GM19035 (cell line): Measurements from ENCODE around the gene FAM234B.
"Not testable (repeated sequence)": the region's sequence is repeated elsewhere in the genome, so short reads cannot be mapped to it uniquely, and the experiment has no call there.

Experiments
- ATAC-seq: cut with Tn5 transposase; IDR thresholded peaks from one replicate; pipeline ENCODE4 v1.9.1; 2021; ENCODE audit not compliant: unreplicated experiment

Gene FAM234B

GRCh38 chr12:13022851-13023271, 21.3 kb upstream of the FAM234B start:
- no peak for ATAC-seq

DNA sequence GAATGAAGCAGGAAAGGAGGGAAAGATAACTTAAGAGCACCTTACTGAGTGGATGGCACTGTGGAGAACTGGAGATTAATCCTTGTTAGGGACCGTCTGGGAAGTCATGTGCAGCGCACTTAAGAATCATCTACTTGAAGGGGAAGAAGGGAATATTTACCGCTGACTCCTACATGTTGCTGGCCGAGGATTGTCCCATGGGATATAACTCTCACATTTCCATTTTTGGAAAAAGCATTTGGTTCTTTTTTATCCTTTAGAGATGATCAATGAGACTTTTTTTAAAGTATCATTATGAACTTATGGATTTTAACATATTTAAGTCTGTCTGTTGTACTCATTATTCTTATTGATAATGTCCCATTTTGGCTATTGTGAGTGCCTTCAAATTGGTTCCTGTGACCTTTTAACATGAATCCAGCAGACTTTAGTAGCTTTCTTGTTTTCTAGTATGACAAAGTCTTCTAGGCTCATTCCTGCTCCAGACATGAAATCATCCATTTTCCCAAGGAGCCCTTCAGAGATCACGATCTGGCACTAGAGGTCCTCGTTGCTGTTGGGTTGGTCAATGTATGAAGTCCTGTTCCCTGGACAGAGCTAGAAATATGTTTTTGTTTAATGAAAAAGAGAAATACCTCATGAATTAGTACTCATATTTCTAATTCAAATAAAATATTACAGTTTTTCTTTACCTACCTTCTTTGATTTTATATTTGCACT, 20.2 kb upstream of the FAM234B start:
- no peak for ATAC-seq

GRCh38 chr12:13024531-13024916, 19.7 kb upstream of the FAM234B start:
- ATAC-seq: no peak

DNA sequence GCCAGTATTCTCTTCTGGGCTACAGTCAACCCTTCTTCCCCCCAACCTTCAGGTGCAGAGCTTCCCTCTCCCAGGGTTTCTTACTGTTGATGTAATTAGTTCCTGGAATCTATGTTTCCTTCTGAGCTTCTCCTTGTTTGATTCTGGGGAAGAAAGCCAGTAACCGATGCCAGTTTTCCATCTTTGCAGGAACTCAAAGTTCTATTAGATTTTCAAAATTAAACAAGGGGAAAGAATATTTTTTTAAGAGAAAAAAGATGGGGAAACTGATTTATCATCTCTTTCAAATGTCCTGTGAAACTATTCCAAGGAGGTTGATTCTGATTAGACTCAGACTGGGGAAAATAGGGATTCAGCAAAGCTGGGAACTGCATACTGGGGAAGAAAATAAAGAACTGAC, 17.9 kb upstream of the FAM234B start:
- no peak for ATAC-seq

GRCh38 chr12:13027032-13027431, 17.1 kb upstream of the FAM234B start:
- ATAC-seq: no peak

DNA sequence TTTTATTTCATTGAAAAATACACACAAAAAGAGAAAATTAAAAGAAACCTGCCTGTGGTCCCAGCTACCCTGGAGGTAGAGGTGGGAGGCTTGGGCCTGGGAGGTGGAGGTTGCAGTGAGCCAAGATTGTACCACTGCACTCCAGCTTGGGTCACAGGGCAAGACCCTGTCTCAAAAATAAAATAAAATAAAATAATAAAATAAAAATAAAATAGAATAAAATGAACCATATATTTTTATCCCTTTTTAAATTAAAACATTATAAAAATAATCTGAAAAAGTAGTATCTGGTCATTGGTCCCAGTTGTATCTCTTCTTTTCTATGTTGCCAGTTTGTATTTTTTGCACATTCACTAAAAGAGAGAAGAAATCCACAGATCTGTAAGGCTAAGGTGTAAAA, 16.7 kb upstream of the FAM234B start:
- ATAC-seq: no peak

DNA sequence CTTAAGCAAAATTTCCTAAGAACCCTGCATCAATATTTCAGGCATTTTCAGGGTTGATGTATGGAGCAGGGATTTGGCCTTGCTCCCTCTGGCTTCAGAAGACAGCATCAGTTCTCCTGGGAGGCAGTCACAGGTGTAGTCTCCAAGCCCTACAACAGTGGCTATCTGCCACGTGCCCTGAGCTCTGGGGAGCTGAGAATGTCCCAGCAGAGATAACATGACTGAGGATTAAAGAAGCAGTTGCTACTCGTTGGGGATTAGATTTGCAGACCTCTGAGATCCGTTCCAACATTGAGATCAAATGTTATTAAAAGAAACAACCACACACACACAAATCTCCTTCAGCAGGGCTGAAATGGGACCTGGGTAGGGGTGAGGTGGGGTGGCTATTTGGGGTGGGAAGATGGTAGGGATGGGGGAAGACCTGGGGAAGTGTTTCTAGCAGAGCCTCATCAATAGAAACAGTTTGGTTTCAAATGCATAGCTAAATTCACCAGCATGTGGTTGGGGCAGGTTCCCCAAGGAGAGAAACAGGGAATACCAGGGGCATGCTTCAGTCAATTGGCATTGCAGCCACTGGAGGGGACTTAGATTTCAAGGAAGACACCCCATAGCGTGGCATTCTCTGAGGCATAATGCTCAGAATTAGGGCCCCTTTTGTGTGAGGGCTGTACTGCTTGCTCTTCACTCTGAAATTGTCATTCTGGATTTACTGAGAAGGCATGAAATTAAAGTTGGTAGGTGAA, 15.2 kb upstream of the FAM234B start:
- no peak for ATAC-seq

- ATAC-seq: no peak
Measured at GRCh38 chr12:13030541-13031291, 13.5 kb upstream of the FAM234B start.

DNA sequence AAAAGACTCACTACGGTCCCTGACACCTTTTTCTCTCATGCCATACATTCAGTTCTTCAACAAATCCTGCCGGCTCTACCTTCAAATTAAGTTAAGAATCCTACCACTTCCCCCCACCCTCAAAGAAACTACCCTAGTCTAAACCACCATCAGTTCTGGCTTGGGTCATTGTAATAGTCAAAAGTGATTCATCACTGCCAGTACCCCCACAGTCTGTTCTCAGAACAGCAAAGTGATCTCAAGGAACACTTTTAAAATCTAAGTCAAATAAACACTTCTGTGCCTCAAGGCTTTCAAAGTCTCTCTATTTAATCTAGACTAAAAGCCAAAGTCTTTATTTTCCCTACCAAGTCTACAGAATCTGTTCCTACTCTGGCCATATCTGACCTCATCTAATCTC, 12.0 kb upstream of the FAM234B start:
- no peak for ATAC-seq

GRCh38 chr12:13033476-13033875, 10.7 kb upstream of the FAM234B start:
- no peak for ATAC-seq

DNA sequence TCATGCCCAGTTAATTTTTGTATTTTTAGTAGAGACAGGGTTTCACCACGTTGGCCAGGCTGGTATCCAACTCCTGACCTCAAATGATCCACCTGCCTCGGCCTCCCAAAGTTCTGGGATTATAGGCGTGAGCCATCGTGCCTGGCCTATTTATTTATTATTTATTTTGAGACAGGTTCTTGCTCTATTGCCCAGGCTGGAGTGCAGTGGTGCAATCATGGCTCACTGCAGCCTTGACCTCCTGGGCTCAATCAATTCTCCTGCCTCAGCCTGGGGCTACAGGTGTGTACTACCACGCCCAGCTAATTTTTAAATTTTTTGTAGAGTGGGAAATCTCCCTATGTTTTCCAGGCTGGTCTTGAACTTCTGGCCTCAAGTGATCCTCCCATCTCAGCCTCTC, 8.8 kb upstream of the FAM234B start:
- not testable (repeated sequence) for ATAC-seq

DNA sequence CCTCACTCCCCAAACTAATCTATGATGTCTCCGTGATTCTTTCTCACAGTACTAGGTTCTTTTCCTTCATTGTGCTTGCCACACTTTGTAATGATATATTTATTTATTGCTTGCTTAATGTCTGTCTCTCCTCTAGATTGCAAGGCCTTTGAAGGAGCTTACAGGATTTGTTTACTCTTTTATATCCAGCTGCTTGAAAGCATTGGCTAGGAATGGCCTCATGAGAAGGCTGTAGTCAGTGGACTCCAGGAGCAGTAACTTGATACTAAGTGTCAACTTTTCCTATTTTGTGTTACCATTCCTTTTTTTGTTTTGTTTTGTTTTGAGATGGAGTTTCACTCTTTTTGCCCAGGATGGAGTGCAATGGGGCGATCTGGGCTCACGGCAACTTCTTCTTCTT, 7.3 kb upstream of the FAM234B start:
- no peak for ATAC-seq

GRCh38 chr12:13038491-13039161, 5.6 kb upstream of the FAM234B start:
- no peak for ATAC-seq

GRCh38 chr12:13039328-13039956, 4.7 kb upstream of the FAM234B start:
- ATAC-seq: no peak

DNA sequence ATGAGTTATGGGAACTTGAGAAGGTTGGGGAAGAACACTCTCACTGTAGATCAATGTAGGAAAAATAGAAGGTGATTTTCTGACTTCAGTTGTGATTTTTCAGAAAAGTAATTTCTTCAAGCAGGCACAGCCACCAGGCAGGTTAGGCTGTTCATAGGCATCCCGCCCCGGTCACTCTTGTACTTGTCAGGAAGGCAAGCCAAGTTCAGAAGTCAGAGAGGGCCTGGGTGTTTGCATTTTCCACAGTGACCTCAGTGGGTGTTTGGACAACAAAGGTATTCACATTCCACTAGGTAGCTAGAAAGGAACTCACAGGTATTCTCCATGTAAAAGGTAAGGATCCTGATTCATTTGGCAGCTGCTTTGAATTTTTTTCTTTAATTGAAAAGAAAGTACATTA, 3.0 kb upstream of the FAM234B start:
- no peak for ATAC-seq

DNA sequence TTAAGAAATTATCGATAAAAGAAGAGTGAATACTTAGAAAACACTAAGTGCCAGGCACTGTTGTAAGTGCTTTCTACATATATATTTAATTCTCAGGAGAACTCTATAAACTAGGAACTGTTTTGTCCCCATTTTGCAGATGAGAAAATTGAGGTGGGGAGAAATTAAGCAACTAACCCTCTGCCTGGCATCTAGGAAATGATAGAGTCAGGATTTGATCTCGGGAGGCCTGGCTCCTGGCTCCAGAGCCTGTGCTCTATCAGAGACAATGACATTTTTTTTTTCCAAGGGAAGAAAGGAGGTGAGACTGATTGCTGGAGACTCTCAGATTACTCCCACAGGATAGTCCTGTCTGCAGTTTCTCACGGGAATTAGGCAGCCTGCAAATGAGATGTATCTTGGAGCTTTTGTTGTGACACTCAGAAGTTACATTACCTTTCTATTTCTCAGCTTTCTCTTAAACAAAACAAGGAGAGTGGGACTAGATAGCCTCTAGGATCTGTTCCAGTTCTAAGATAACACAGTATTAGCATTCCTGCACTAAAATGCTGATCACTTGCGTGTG, 1.4 kb upstream of the FAM234B start:
- ATAC-seq: no peak

DNA sequence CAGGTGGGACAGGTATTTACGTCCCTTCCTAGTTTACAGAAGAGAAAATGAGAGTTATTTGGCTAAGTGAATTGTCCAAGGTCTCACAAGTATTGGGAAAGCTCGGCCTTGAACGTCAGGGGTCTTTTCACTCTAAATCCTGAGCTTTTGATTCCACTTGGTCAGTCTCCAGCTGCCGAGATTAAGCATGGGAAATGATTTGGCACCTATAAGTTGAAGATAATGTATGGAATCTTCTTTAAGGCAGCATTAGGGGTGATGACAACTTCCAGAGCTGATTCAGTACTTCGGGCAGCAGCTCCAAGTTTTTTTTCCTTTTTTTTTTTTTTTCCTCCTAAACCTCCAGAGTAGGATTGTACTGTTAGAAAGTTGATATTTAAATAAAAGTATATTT, 722 bp downstream of the FAM234B start:
- ATAC-seq: no peak

DNA sequence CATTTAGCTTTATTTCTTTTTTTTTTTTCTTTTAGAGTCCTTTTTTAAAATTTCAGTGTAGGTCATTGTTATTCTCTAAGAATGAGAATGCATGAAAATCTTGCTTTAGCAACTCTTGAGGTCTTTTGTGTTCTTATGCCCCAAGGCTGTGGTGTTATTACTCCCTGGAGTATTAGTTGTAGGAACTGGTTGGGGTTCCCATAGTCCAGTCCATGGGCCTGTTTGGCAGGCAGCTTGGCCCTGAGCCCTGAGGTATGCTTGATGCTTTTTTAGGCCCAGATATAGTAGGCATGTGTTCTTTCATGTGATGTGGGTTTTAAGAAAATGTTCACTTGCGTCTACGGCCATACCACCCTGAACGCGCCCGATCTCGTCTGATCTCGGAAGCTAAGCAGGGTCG, 1.6 kb downstream of the FAM234B start:
- no peak for ATAC-seq

DNA sequence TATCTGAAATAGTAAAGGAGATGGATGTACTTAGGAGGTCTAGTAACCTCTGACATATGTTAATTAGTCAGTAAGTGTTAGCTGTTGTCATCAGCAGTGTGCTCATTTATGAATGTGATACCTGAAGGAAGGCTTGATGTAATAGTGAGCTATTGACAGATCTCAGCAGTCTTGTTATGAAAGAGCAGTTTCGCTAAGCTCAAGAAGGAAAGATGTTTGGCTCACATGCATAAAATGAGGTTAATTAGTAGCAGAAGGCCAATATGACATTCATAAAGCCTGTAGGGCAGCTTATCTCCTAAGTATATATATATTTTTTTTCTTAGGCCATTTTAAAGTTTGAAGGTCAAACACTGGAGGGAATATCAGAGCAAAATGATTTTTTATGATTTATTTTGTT, 2.8 kb downstream of the FAM234B start:
- ATAC-seq: no peak

GRCh38 chr12:13049816-13050215, 5.6 kb downstream of the FAM234B start:
- no peak for ATAC-seq

- no peak for ATAC-seq
Measured at GRCh38 chr12:13052421-13052820, 8.2 kb downstream of the FAM234B start.
